ENCODE data around the gene CAMK2D. TPM values are rescaled to one million over a fixed set of nuclear protein-coding genes. Genes with fewer than 3 reads are reported as not detected.

The CAMK2D gene
- total RNA-seq, 1 experiment from 2014 or later = 27.6 TPM

DNA sequence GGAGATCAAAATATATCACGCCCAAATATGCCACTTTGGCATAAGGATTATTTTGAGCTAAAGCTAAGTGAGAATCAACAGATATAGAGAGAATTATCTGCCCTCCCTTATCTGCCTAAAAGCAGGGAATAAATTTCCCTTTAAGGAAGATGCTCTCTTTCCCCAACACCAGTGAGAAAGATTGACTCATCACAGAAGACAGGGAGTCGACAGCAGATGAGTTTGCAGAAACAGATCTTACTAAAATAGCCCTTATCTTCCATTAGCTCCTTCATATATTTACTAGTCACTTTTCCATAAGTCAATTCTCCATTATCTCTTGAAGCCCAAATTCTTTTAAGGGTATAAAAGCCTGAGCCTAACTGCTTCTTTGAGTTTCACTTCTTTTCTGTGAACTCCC is 156.6 kb downstream of the CAMK2D start:
- DNase-seq (ENCODE audit: low spot score) = no peak

DNA sequence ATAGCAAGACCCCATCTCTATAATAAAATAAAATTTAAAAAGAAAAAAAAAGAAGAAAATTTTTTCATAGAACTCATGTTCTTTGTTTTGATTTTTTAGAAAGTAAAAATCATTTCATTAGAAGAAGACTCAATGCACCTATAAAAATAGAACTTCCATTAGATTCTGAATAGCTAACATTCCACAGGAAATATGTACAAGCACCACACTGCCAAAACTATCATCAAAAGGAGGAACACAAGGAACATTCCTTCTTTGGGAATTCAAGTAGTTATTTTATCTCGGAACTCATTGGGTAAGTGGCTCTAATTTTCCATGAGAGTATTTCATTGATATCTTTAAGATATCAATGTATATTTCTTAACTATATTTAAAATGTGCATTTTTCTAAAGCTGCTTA is 157.6 kb downstream of the CAMK2D start:
- no peak for DNase-seq (ENCODE audit: low spot score)

DNA sequence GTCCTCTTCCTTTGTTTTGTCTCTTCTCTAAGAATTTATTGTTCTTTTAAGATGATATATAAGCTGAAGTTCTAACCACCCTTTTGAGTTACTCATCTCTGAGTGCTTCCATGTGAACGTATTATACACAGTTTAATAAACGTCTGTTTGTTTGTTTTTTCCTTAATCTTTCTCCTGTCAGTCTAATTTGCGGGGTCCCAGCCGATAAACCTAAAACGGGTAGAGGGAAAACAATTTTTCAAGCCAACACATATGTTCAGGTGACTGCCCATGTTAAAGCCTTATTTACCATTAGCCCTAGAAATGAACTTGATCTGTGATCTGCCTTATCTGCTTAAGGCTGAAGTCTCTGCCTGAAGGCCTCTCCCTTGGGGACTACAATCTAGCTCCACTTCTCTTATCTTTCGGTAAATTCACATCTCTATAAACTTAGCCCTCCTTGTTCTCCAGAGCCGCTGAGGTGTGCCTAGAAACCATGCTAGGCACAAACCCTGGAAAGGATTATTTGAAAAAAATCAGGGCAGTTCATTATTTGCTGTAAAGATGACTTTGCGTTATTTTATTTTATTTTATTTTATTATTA is 158.8 kb downstream of the CAMK2D start:
- DNase-seq (ENCODE audit: low spot score) = no peak

DNA sequence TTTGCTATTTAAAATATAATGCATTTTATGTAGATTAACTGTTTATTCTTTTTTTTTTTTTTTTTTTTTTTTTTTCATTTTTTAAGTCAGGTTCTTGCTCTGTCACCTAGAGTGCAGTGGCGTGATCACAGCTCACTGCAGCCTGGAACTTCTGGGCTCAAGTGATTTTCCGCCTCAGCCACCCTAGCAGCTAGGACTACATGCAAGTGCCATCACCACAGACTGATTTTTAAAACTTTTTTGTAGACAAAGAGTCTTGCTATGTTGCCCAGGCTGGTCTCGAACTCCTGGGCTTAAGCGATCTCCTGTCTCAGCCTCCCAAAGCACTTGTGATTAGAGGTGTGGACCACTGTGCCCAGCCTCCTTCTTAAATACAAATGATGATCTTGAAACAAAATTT is 159.9 kb downstream of the CAMK2D start:
- DNase-seq (ENCODE audit: low spot score) = no peak

DNA sequence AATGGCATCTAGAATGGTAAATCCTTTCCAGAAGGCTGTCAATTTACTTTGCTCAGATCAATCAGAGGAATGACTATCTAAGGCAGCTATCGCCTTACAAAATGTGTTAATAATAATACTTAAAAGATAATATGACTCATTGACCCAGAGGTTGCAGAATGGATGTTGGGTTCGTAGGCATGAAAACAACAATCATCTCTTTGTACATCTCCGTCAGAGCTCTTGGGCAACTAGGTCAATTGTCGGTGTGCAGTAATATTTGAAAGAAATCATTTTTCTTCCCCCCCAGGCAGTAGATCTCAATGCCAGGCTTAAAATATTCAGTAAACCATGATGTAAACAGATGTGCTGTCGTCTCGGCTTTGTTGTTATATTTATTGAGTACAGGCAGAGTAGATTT is 165.1 kb downstream of the CAMK2D start:
- DNase-seq (ENCODE audit: low spot score) = no peak

DNA sequence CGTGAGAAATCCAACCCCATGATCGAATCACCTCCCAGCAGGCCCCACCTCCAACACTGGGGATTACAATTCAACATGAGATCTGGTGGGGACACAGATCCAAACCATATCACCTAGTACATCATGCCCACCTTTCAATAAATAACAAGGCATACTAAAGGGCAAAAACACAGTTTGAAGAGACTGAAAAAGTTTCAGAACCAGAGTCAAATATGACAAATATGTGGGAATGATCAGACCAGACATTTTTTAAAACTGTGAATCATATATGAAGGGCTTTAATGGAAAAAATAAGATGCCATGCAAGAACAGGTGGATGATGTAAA is 167.3 kb downstream of the CAMK2D start:
- no peak for DNase-seq (ENCODE audit: low spot score)

DNA sequence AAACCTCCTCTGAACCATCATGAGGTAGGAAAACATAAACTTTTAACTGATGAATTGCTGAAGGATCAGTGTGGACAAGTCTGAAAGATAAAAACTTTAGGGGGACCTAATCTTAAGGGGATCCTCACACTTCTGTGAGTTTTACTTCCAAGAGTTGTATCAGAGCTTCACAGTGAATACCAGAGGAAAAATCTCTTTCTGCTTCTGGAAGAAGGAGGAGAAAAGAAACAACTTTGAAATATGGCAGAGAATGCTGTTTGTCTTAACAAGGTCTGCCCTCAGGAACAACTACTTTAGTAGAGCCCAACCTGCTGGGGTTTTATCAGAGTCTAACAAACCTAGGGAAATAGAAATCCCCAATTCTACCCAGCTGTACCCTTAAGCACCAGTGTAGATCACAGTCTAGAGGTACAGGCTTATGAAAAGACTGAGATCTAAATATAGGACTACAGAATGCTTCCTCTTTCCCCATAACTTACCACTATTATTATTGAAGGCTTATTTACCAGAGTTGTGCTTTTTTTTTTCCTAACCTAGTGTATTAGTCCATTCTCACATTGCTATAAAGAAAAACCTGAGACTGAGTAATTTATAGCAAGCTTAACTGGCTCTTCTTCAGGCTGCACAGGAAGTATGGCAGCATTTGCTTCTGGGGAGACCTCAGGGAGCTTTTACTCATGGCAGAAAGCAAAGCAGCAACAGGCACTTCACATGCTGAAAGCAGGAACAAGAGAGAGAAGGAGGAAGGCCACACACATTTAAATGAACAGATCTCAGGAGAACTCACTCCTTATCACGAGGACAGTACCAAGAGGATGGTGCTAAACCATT is 167.9 kb downstream of the CAMK2D start:
- DNase-seq (ENCODE audit: low spot score) = no peak

DNA sequence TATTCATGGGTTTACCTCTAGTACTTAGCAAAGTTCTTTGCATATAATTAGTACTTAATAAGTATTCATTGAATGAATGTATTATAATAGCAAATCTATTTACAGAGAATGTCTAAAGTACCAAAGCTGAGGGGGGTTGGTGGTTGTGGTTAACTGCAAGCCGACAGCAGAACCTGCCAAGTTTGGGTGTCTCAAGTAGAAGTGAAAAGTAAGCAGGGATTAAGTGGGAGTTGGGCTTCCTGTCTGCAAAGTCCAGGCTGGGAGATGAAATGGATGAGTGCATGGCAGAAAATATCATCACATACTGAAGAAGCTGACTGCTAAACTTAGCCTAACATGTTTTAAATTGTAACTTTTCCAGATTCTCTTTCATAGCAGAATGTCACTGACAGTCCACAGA is 169.6 kb downstream of the CAMK2D start:
- peak; percentile 18 for DNase-seq (ENCODE audit: low spot score)

DNA sequence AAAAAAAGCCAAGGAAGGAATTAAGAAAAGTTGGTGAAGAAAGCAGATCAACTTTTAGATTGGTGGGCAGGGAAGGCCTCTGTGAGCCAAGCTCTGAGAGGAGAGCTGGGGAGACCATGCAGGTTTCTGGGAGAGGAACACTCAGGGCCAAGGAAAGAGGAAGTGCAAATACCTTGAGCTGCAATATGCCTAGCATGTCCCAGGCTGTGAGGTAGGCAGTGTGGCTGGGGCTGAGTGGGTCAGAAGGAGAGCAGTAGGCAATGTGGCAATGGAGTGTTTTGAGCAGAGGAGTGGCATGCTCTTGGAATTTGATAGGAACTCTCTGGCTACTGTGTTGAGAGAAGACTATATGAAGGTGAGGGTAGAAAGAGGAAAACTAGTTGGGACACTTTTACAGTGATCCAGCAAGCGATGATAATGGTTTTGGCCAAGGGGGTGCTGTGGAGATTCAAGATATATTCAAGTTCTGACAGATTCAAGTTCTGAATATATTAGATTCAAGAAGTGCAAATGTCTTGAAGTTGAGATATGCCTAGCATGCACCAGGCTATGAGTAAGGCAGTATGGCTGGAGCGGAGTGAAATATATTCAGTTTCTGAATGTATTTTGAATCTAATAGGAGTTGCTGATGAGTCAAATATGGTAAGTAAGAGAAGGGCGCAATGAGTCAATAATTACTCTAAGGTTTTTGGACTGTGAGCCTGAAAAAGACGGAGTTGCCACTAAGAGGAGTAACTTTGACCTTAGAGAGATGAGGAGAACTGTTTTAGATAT is 172.5 kb downstream of the CAMK2D start:
- DNase-seq (ENCODE audit: low spot score) = no peak

DNA sequence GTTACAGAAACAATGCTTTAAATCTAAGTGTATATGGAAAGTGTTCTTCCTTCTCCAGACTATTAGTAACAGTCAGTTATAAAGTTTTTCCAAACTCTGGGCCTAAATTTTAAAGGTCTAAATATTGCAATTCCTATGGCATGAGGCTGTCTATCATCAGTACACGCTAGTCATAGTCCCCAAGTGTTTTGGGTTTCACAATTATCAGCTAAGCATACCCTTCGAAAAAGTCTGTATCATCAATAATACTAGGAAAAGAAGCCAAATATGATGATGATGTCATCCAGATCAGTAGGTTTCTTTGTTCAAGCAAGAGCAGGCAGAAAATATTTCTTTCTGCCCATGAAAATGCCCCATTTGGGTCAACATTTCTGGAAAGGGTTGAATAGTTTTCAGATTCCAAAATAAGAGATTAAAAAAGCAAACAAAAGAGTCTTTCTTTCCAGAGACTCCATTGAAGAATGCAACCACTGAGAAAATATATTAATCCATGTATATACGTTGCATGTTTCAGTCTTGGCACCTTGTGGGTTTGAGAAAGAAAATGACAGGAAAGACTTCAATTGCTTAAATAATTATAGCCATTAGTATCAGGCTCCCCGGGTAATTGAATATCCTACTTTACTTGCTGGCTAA is 173.8 kb downstream of the CAMK2D start:
- no peak for DNase-seq (ENCODE audit: low spot score)

DNA sequence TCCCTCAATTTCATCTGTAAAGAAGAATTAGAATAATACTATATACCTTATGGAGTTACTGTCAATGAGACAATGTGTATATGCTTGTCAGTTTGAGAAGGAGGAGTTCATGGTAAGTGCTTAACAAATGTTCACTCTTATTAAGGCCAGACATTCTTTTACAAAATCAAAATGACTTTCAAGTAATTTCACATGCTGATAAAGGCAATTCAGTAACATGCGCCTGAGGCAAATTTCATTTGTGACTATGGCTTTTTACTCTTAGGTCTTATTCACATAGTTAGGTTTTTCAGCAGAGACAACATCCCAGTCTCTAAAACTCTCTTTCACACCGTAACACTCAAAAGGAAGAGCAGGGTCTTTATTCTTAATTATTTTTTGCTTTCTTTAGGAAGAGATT is 174.4 kb downstream of the CAMK2D start:
- DNase-seq (ENCODE audit: low spot score) = no peak

DNA sequence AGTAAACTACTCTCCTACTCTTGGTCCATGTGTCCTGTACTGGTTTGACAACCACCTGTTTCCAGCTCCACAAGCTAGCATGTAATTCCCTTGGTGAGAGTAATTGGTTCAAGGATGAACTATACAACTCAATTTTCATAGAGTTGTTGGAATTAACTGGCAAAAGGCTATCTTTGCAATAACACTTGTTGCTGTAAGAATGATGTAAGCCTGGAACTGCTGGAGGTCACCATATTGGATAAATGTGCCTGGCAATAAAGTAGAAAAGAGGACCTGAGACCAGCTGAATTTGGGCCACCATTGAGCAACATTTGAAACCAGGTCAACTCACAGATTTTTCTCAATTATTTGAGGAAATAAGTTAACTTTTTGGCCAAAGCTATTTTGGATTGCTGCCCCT is 175.5 kb downstream of the CAMK2D start:
- no peak for DNase-seq (ENCODE audit: low spot score)

DNA sequence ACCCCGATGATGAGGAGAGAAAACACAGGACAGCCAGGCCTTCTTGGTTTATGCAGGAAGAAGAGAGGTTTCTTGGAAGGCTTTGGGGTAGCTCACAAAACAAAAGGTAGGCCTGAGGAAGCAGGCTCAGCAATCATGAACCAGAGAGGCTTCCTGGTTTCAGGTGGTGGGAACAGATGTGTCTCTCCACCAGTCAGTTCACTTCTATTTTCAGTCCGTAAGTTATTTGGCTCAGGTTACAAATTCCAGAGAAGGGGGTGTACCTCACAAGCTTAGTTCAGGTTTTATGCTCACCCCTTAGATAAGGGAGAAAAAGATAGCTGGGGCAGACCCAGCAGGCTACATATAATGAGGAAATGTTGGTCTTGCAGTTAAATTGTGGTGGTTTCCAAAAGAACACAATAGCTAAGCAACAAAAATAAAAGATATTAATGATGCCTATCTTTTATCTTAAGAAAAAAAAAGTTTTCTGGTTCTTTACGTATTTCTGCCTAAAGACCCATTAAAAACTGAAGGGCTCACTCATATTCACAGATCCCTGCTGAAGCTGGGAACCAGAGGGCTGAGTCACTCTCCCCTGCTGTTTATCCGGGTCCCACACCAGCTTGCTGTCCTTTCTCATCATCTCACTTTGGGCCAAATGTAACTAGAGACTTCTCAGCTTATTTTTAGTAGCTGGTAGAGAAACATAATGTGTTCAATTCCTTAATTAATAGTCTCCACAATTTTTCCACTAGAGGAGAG is 177.0 kb downstream of the CAMK2D start:
- DNase-seq (ENCODE audit: low spot score) = peak; percentile 41

DNA sequence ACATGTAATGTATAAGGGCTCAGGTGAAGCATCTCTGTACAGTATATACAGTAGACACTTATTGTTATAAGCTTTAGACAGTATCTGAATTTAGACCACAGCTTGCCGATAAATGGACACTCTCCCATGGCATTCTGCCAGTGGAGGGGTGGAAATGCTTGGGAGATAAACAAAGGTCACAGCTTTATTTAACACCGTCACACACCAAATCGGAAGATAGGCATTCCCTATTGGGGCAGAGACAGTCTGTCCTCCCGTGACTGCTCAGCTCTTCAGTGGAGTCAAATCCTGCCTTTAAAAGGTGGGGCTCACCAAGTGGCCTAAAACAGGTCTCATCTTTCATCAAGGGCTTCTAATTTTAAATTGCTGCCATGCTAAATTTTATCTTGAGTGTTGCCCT is 178.8 kb downstream of the CAMK2D start:
- no peak for DNase-seq (ENCODE audit: low spot score)

DNA sequence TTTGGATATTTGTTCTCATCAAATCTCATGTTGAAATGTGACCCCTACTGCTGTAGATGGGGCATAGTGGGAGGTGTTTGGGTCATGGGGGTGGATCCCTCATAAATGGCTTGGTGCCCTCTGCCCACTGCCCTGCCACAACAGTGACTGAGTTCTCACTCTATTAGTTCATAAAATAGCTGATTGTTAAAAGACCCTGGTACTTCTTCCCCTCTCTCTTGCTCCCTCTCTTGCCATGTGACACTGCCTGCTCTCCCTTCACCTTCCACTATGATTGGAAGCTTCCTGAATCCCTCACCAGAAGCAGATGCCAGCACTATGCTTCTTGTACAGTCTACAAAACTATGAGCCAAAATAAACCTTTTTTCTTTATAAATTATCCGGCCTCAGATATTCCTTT is 182.2 kb downstream of the CAMK2D start:
- no peak for DNase-seq (ENCODE audit: low spot score)

DNA sequence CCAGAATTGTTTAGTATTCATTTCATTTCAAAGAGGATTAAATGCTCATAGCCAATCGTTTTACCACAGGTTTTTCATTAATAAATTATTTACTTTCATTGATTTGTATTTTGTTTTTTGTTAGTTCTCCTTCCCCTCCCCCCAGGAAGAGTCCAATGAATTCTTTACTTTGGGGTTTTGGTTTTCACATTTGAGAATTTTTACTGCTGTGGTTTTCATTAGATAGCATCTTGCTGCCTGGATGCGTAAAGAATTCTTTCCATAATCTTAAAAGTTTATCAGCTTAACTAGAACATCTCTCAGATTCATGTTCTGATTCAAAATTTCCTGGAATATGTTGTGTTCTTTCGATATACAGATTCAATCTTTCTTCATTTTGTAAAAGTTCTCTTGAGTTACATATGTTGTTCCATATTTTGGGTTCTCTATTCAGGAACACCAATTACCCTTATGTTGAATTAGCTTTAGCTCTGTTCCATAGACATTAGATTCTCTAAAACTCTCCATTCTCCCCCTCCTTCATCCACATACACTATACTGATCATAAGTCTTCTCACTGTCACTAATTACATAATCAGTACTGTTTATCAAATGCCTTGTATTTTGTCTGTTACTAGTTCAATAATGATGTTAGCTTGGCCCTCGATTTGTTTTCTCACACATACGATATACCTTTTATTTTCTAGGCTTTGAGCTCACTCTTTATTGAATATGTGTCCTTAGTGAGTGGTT is 184.4 kb downstream of the CAMK2D start:
- DNase-seq (ENCODE audit: low spot score) = no peak

DNA sequence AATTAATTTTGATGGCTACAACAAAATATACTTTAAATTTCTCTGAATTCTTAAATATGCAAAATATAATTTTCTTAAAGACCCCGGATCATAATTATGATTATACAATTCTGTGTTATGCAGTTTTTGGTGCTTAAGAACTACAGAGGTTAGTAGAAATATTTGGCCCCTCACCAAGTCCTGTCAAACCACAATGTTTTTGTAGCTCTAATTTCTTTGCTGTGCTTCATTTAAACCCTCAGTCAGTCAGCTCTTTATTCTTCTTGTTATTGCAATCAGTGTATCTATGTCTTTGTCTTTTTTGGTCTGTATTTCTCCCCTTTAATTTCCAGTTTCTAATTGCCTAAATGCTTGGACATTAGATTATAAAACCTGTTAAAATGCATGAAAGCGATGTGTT is 186.1 kb downstream of the CAMK2D start:
- no peak for DNase-seq (ENCODE audit: low spot score)

DNA sequence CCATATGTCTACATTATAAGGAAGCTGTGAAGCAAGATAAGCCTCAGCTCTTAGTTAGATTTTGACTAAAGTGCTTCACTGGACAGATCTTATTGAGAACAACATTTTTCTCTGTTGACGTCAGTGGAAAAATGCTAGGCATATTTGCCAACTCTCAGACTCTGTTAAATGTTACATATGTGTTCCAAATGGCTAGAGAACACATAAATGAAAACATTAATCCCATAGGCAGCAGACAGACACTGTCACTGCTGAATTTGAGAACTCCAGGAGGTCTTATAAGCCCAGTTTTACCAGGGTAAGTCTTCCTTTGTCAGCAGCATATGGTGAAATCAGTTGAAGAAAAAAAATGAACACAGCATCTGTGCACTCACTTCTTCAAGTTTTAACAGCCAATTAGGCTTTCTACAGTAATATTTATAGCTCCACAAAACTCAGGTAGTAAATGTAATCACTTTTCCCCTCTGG is 186.9 kb downstream of the CAMK2D start:
- DNase-seq (ENCODE audit: low spot score) = no peak

DNA sequence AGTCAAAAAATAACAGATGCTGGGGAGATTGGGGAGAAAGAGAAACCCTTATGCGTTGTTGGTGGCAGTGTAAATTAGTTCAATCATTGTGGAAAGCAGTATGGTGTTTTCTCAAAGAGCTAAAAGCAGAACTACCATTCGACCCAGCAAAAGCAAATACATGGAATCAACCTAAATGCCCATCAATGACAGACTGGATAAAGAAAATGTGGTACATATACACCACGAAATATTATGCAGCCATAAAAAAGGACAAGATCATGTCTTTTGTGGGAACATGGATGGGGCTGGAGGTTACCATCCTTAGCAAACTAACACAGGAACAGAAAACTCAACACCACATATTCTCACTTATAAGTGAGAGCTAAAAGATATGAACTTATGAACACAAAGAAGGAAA is 188.9 kb downstream of the CAMK2D start:
- DNase-seq (ENCODE audit: low spot score) = no peak

DNA sequence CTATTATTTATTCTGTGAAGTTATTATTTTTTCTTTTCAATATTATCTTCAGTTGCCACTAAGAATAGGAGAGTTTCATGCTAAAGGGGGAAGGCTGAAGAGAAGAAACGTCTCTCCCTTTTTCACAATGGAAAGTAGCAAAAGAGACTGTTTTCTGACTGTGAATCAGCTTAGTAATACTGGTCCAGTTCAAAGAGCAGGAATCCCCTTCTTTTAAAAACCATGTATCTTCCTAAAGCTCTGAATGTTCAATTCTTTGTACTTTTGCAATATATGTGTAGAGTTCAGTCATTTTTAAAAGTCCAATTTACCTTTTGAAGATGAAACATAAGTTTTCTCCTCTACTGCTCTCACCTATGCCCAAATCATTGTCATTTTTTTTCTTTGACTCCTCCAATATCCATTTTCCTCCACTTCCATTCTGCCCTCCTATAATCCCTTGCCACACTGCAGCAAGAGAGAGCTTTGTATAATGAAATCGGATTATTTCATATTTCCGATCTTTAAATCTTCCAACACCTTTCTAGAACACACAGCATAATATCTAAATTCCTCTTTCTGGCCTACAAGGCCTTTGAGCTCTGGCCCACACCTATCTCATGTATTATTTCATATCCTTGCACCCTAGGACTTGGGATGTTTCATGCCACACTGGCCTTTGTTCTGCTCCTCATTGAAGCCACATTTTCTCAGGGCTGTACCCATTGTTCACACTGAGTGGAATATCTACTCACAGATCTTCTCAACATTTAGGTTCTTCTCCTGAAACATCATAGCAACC is 195.3 kb downstream of the CAMK2D start:
- DNase-seq (ENCODE audit: low spot score) = no peak
